H1 (cell line): Measurements from ENCODE around the gene COL6A2. TPM values are rescaled to one million over a fixed set of nuclear protein-coding genes. Genes with fewer than 3 reads are reported as not detected.
A peak's percentile ranks its signal among the peaks of the same experiment; 100 is the strongest.

Experiments
- CTCF ChIA-PET: fragments of 300-600 bp; sonication (Branson Sonifier 250); formaldehyde crosslinking; loops from one replicate; lab custom pipeline; 2021; ENCODE audit not compliant: partially characterized antibody; lab: Charles Lee
- POLR2A ChIA-PET: fragments of 300-600 bp; sonication (Branson Sonifier 250); formaldehyde crosslinking; loops from one replicate; lab custom pipeline; 2021; ENCODE audit warnings: inconsistent platforms; ENCODE audit not compliant: partially characterized antibody; lab: Charles Lee
- DNase-seq, 2 experiments: peaks; one replicate each; pipeline versions ENCODE4 v3.0.0 to v3.0.0-alpha.2; 2010 to 2022; ENCODE audit warnings: low spot score in 2 of 2, low read depth in 1 of 2, mixed read lengths in 1 of 2
- FAIRE-seq: peaks from 2 replicates; lab custom pipeline; 2011; peaks lifted over from hg19 to GRCh38; lab: Jason Lieb, UNC
- H2AFZ ChIP-seq: 2 replicates; pipeline ENCODE4 v1.8.1; 2012; ENCODE audit warnings: low read length, inconsistent platforms
- H2AK5ac ChIP-seq: 2 replicates; pipeline ENCODE4 v1.6.1; 2013; ENCODE audit warnings: low read depth, low read length
- H2BK120ac ChIP-seq: replicated peaks from 2 replicates; pipeline ENCODE3; 2013; ENCODE audit warnings: low read depth, low read length, inconsistent platforms
- H2BK12ac ChIP-seq: 2 replicates; pipeline ENCODE4 v1.6.1; 2013; ENCODE audit warnings: low read depth, low read length
- H2BK15ac ChIP-seq: 2 replicates; pipeline ENCODE4 v1.6.1; 2013; ENCODE audit warnings: low read length
- H2BK20ac ChIP-seq: 2 replicates; pipeline ENCODE4 v1.6.1; 2013; ENCODE audit warnings: low read length
- H2BK5ac ChIP-seq: 2 replicates; pipeline ENCODE4 v1.6.1; 2013; ENCODE audit warnings: low read depth, low read length
- H3K14ac ChIP-seq: 2 replicates; pipeline ENCODE4 v1.6.1; 2013; ENCODE audit warnings: inconsistent platforms; ENCODE audit not compliant: insufficient read length
- H3K18ac ChIP-seq: 2 replicates; pipeline ENCODE4 v1.6.1; 2013; ENCODE audit warnings: low read length; ENCODE audit errors: extremely low read depth
- H3K23ac ChIP-seq: 2 replicates; pipeline ENCODE4 v1.6.1; 2013; ENCODE audit warnings: inconsistent platforms; ENCODE audit not compliant: insufficient read length
- H3K23me2 ChIP-seq: 2 replicates; pipeline ENCODE4 v1.6.1; 2013; ENCODE audit warnings: low read depth, low read length
- H3K27ac ChIP-seq: 2 replicates; pipeline ENCODE4 v1.6.1; 2011; ENCODE audit warnings: low read depth, low read length, inconsistent platforms
- H3K27me3 ChIP-seq, 4 experiments: replicated peaks in 1 of 4; 1 replicate in 1 of 4; 2 replicates in 3 of 4; pipeline versions ENCODE4 v1.6.1 to v1.8.1; 2011 to 2013; ENCODE audit warnings: low read length in 3 of 4, mild to moderate bottlenecking in 3 of 4, inconsistent platforms in 2 of 4, mixed read lengths in 2 of 4, moderate library complexity in 1 of 4; ENCODE audit not compliant: control insufficient read depth in 3 of 4, insufficient read depth in 3 of 4; ENCODE audit errors: extremely low read depth in 1 of 4
- H3K36me3 ChIP-seq, 4 experiments: 2 replicates each; pipeline versions ENCODE4 v1.6.1 to v1.8.1; 2011 to 2013; ENCODE audit warnings: mild to moderate bottlenecking in 4 of 4, low read length in 3 of 4, moderate library complexity in 2 of 4, control low read depth in 1 of 4, inconsistent platforms in 1 of 4; ENCODE audit not compliant: insufficient read depth in 4 of 4, control insufficient read depth in 2 of 4
- H3K4ac ChIP-seq: replicated peaks from 2 replicates; pipeline ENCODE3; 2013; ENCODE audit warnings: low read length, low read depth, mixed read lengths, inconsistent platforms; ENCODE audit not compliant: insufficient read length
- H3K4me1 ChIP-seq, 4 experiments: replicated peaks in 1 of 4; 1 replicate in 1 of 4; 2 replicates in 3 of 4; pipeline versions ENCODE4 v1.6.1 to v1.8.1; 2011 to 2013; ENCODE audit warnings: low read length in 3 of 4, inconsistent platforms in 2 of 4, mixed read lengths in 1 of 4; ENCODE audit not compliant: insufficient read depth in 4 of 4, control insufficient read depth in 3 of 4
- H3K4me2 ChIP-seq, 2 experiments: 2 replicates each; pipeline versions ENCODE4 v1.6.1 to v1.8.1; 2011 to 2013; ENCODE audit warnings: low read depth in 2 of 2, low read length in 2 of 2, control low read depth in 1 of 2, inconsistent platforms in 1 of 2, mild to moderate bottlenecking in 1 of 2; ENCODE audit not compliant: insufficient read depth in 1 of 2
- H3K4me3 ChIP-seq, 4 experiments: fragments of 200-600, 300-600 bp in 1 of 4; sonication (generic), shearing (Covaris generic), sonication (Bioruptor Twin) in 1 of 4; 2 replicates each; pipeline versions ENCODE4 v1.5.1 to v1.8.1; 2011 to 2016; ENCODE audit warnings: low read length in 4 of 4, low read depth in 3 of 4, control low read depth in 2 of 4, inconsistent platforms in 2 of 4, mild to moderate bottlenecking in 2 of 4, mixed read lengths in 1 of 4, moderate library complexity in 1 of 4; ENCODE audit not compliant: insufficient read depth in 2 of 4; ENCODE audit errors: extremely low read depth in 1 of 4
- H3K56ac ChIP-seq: replicated peaks from 2 replicates; pipeline ENCODE3; 2013; ENCODE audit warnings: low read depth, mild to moderate bottlenecking, mixed read lengths, low read length, inconsistent platforms; ENCODE audit not compliant: insufficient read length
- H3K79me1 ChIP-seq: 2 replicates; pipeline ENCODE4 v1.6.1; 2013; ENCODE audit warnings: low read depth, low read length, control low read depth
- H3K79me2 ChIP-seq, 2 experiments: 2 replicates each; pipeline versions ENCODE4 v1.6.1 to v1.8.1; 2012 to 2013; ENCODE audit warnings: low read length in 2 of 2, mild to moderate bottlenecking in 2 of 2, inconsistent platforms in 1 of 2; ENCODE audit not compliant: insufficient read depth in 2 of 2, control insufficient read depth in 1 of 2
- H3K9ac ChIP-seq, 4 experiments: replicated peaks in 1 of 4; 1 replicate in 1 of 4; 2 replicates in 3 of 4; pipeline versions ENCODE4 v1.6.1 to v1.8.1; 2011 to 2013; ENCODE audit warnings: low read depth in 3 of 4, low read length in 3 of 4, control low read depth in 2 of 4, mild to moderate bottlenecking in 2 of 4, moderate library complexity in 2 of 4, inconsistent platforms in 1 of 4; ENCODE audit errors: extremely low read depth in 1 of 4
- H3K9me3 ChIP-seq, 2 experiments: 2 replicates each; pipeline versions ENCODE4 v1.6.1 to v1.8.1; 2012 to 2013; ENCODE audit warnings: mild to moderate bottlenecking in 2 of 2, moderate library complexity in 2 of 2, control low read depth in 1 of 2, inconsistent platforms in 1 of 2, low read depth in 1 of 2, low read length in 1 of 2, mixed read lengths in 1 of 2; ENCODE audit not compliant: insufficient read depth in 2 of 2
- H4K20me1 ChIP-seq, 2 experiments: replicated peaks in 1 of 2; 2 replicates each; pipeline versions ENCODE3 to v1.8.1; 2011 to 2013; ENCODE audit warnings: inconsistent platforms in 2 of 2, low read length in 2 of 2, mild to moderate bottlenecking in 1 of 2; ENCODE audit not compliant: insufficient read depth in 2 of 2, control insufficient read depth in 1 of 2
- H4K5ac ChIP-seq: 2 replicates; pipeline ENCODE4 v1.6.1; 2013; ENCODE audit warnings: low read length, low read depth, mixed read lengths, inconsistent platforms; ENCODE audit not compliant: insufficient read length
- H4K8ac ChIP-seq: 2 replicates; pipeline ENCODE4 v1.8.0; 2013; ENCODE audit warnings: mild to moderate bottlenecking, moderate library complexity, low read length, inconsistent platforms; ENCODE audit not compliant: insufficient read depth; ENCODE audit errors: extremely low read depth
- H4K91ac ChIP-seq: replicated peaks from 2 replicates; pipeline ENCODE3; 2013; ENCODE audit warnings: low read length, mixed read lengths, inconsistent platforms; ENCODE audit not compliant: insufficient read length
- BRCA1 ChIP-seq: IDR thresholded peaks from 2 replicates; pipeline ENCODE4 v1.6.1; 2012; ENCODE audit warnings: low read depth, low read length, improper control_type of control experiment
- CREB1 ChIP-seq: IDR thresholded peaks from 2 replicates; pipeline ENCODE4 v1.6.1; 2012; ENCODE audit warnings: inconsistent platforms
- CTBP2 ChIP-seq: IDR thresholded peaks from 2 replicates; pipeline ENCODE4 v1.7.0; 2011; ENCODE audit warnings: borderline replicate concordance, mild to moderate bottlenecking, moderate library complexity, mixed read lengths, low read length; ENCODE audit not compliant: insufficient read depth, insufficient read length
- E2F6 ChIP-seq: IDR thresholded peaks from 2 replicates; pipeline ENCODE4 v1.6.1; 2012; ENCODE audit warnings: inconsistent platforms
- FOSL1 ChIP-seq: IDR thresholded peaks from 2 replicates; pipeline ENCODE4 v1.6.1; 2011; ENCODE audit warnings: mild to moderate bottlenecking, low read depth, low read length, moderate library complexity; ENCODE audit not compliant: insufficient read depth
- HDAC2 ChIP-seq, 2 experiments: fragments of 300-600 bp in 1 of 2; sonication (generic) in 1 of 2; IDR thresholded peaks; 2 replicates each; pipeline ENCODE4 v1.6.1; 2011 to 2012; ENCODE audit warnings: low read depth in 2 of 2, low read length in 2 of 2, mild to moderate bottlenecking in 2 of 2, moderate library complexity in 2 of 2, borderline replicate concordance in 1 of 2, inconsistent platforms in 1 of 2
- JUND ChIP-seq: IDR thresholded peaks from 2 replicates; pipeline ENCODE4 v1.6.1; 2011; ENCODE audit warnings: mild to moderate bottlenecking, improper control_type of control experiment, low read length
- KDM4A ChIP-seq: IDR thresholded peaks from one replicate; pipeline ENCODE4 v1.7.1; 2012; ENCODE audit warnings: low read depth, mild to moderate bottlenecking, moderate library complexity, low read length, inconsistent platforms; ENCODE audit not compliant: severe bottlenecking
- KDM5A ChIP-seq: fragments of 200-600 bp; IDR thresholded peaks from 2 replicates; pipeline ENCODE4 v1.7.1; 2012; ENCODE audit warnings: mild to moderate bottlenecking, low read length, inconsistent platforms, mixed read lengths
- POU5F1 ChIP-seq: IDR thresholded peaks from 2 replicates; pipeline ENCODE4 v1.6.1; 2011; ENCODE audit warnings: low read depth, mild to moderate bottlenecking, low read length, moderate library complexity
- TAF1 ChIP-seq: IDR thresholded peaks from 2 replicates; pipeline ENCODE4 v1.6.1; 2011; ENCODE audit warnings: mild to moderate bottlenecking, low read depth, low read length
- YY1 ChIP-seq: IDR thresholded peaks from 2 replicates; pipeline ENCODE4 v1.6.1; 2011; ENCODE audit warnings: low read depth, mild to moderate bottlenecking, low read length
- whole genome bisulfite sequencing, 2 experiments: shearing (Covaris generic) in 1 of 2; methylation state at CpG; one replicate each; pipeline versions ENCODE4 v1.1.6 to v1.1.7; 2013 to 2015; ENCODE audit warnings: low lambda C conversion rate in 2 of 2, mixed read lengths in 2 of 2, inconsistent platforms in 1 of 2, low coverage in 1 of 2, missing lambda C conversion rate in 1 of 2; ENCODE audit not compliant: insufficient replicate concordance in 2 of 2, insufficient coverage in 1 of 2, insufficient read length in 1 of 2; ENCODE audit errors: extremely low coverage in 1 of 2, missing lambda C conversion rate in 1 of 2; 5-methylcytosine and 5-hydroxymethylcytosine counted together
- polyA plus RNA-seq, 7 experiments: library from polyadenylated mRNA; depleted of rRNA in 3 of 7; stranded (reverse) in 5 of 7; unstranded in 2 of 7; fragments of >200 nt in 5 of 7; fragments of 200-250 nt in 2 of 7; gene quantifications; 1 replicate in 5 of 7; 2 replicates in 1 of 7; 4 replicates in 1 of 7; pipeline versions ENCODE4 v1.2.1 to v1.2.3, GENCODE V29; 2011 to 2013; ENCODE audit warnings: missing spikeins in 2 of 7, mixed read lengths in 2 of 7
- total RNA-seq: library from RNA; stranded (reverse); fragmentation: NEBNext Ultra II Directional; extraction: Animal tissue kit (Norgen Biotek cat#: 25700); gene quantifications from 2 replicates; pipeline ENCODE4 v1.2.1, GENCODE V29; 2021

Gene COL6A2
- total and polyA plus RNA-seq, 2 of the 8 experiments (the other 6 are each of a cell fraction or from before 2014, with no cell fraction given), result 60.1 to 62.7 TPM

GRCh38 chr21:46128933-46129571 is 31.1 kb downstream of the COL6A2 start:
- DNase-seq, result no peak
- Histone ChIP-seq H4K5ac (no peak overlapping the region), H3K79me1 (no peaks in the 10 kb centered on the region), H3K4me2 (no peak overlapping the region), H2BK20ac (no peak overlapping the region), H3K9me3 (no peaks in the 10 kb centered on the region; a peak in 1 of 4 replicates), H3K4me3 (no peak overlapping the region), H3K36me3 (peaks cover 2 to 17% (median 3%) of the 10 kb centered on the region in 4 experiments; a peak in 4 of 8 replicates), H4K91ac (no peak overlapping the region), H3K23me2 (peaks cover 1% of the 10 kb centered on the region; the same call in 1 of the 2 replicates), H3K27ac (no peak overlapping the region), H2BK15ac (no peak overlapping the region), H4K8ac (peak overlapping the region; percentile 39), H3K4me1 (peaks cover 0 to 7% (median 0%) of the 10 kb centered on the region in 4 experiments; a peak in 2 of 7 replicates), H2BK12ac (no peak overlapping the region), H3K23ac (no peak overlapping the region), H3K9ac (no peak overlapping the region), H2AK5ac (no peak overlapping the region), H4K20me1 (peaks cover 0 to 8% of the 10 kb centered on the region in 2 experiments), H2AFZ (no peak overlapping the region), H3K27me3 (no peaks in the 10 kb centered on the region), H3K14ac (no peak overlapping the region), H2BK120ac (no peak overlapping the region), H3K79me2 (no peaks in the 10 kb centered on the region), H3K4ac (no peak overlapping the region), H3K18ac (no peak overlapping the region), H2BK5ac (no peak overlapping the region), H3K56ac (no peak overlapping the region)
- 93% methylated on average over 35 of the region's 45 CpGs; no CpG with 5 or more reads in 1 of the 2 experiments for WGBS, 2 experiments
- no peak for FAIRE-seq
- CTCF ChIA-PET, result interaction anchor here (0.6 to 1.9 kb wide), 10 partner anchors 8 to 159 kb away, joined by 3 to 19 read pairs (median 4); no protein-coding TSS in a partner anchor
- POLR2A ChIA-PET, result interaction anchor here (1.2 to 1.3 kb wide), 3 partner anchors 10 to 146 kb away, joined by 3 to 4 read pairs (median 4); no protein-coding TSS in a partner anchor
- TF ChIP-seq CTBP2 (no peak), JUND (no peak), E2F6 (no peak), BRCA1 (no peak), POU5F1 (no peak), CREB1 (no peak), KDM5A (no peak), KDM4A (no peak), FOSL1 (no peak), HDAC2 (IDR thresholded peaks at IDR 0.05; ENCODE audit: borderline replicate concordance in 1 of 2, low read depth in 2 of 2, low read length in 2 of 2) (no peak), YY1 (no peak), TAF1 (no peak)
